ENCODE results near the gene MAPKAP1.

DNA sequence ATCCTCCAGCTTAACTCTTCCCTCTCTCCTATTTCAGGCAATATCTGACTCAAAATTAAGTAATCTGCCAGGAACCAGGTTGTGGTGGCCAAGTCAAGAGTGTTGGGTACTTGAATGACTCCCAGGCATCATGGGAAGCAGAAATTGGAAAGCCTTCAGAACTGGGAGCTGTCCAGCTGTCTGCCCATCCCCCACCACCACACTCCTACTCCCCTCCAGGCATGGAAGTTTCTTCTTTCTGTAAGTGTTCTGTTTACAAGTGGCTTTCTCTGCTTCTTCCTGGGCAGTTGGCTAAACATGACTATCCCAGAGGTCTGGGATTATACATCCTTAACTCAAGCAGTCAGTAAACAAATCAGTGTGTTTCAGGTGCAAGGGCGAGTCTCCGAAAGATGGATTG, 25.6 kb upstream of the MAPKAP1 start:
- TF ChIP-seq FOXM1 (IDR thresholded peaks at IDR 0.05; ENCODE audit: borderline replicate concordance, low read depth) (no peak), TAF1 (IDR thresholded peaks at IDR 0.05; ENCODE audit: low read depth) (no peak), MAX (IDR thresholded peaks at IDR 0.05) (no peak), YY1 (IDR thresholded peaks at IDR 0.05; ENCODE audit: low read depth) (no peak)
